HepG2 (cell line): ENCODE data around the gene VPS13D. TPM values are rescaled to one million over a fixed set of nuclear protein-coding genes. Genes with fewer than 3 reads are reported as not detected.

Experiments used
- CBX5 ChIP-seq: sonication (generic); formaldehyde crosslinking; IDR thresholded peaks from 2 replicates; pipeline ENCODE4 v1.4.0; 2020; ENCODE audit warnings: missing genetic modification reagents, borderline replicate concordance
- CEBPG ChIP-seq: IDR thresholded peaks from 2 replicates; pipeline ENCODE4 v1.6.1; 2016
- DDIT3 ChIP-seq: sonication (generic); formaldehyde crosslinking; IDR thresholded peaks from 2 replicates; pipeline ENCODE4 v1.4.0; 2020; ENCODE audit warnings: mild to moderate bottlenecking, missing genetic modification reagents
- DR1 ChIP-seq: sonication (generic); formaldehyde crosslinking; IDR thresholded peaks from 2 replicates; pipeline ENCODE4 v1.8.0; 2021; ENCODE audit warnings: mild to moderate bottlenecking, missing genetic modification reagents, inconsistent platforms
- FOXM1 ChIP-seq: sonication (generic); formaldehyde crosslinking; IDR thresholded peaks from 2 replicates; pipeline ENCODE4 v1.5.0; 2020; ENCODE audit warnings: missing genetic modification reagents
- HMGXB4 ChIP-seq, 2 experiments: sonication (generic) in 1 of 2; formaldehyde crosslinking in 1 of 2; IDR thresholded peaks; 2 replicates each; pipeline versions ENCODE4 v1.4.0 to v1.6.1; 2018 to 2020; ENCODE audit warnings: missing genetic modification reagents in 2 of 2, borderline replicate concordance in 1 of 2, low read depth in 1 of 2, mild to moderate bottlenecking in 1 of 2, missing biosample characterization in 1 of 2
- IKZF1 ChIP-seq: fragments of 450-650 bp; IDR thresholded peaks from 2 replicates; pipeline ENCODE4 v1.7.1; 2016
- KMT2B ChIP-seq: IDR thresholded peaks from 2 replicates; pipeline ENCODE4 v1.6.1; 2016; ENCODE audit warnings: missing genetic modification reagents, missing compliant biosample characterization
- LRRFIP1 ChIP-seq: sonication (generic); formaldehyde crosslinking; conservative IDR thresholded peaks from 2 replicates; pipeline ENCODE4 v1.4.0; 2020; ENCODE audit warnings: missing genetic modification reagents
- MXD1 ChIP-seq: sonication (generic); formaldehyde crosslinking; IDR thresholded peaks from 2 replicates; pipeline ENCODE4 v1.4.0; 2020; ENCODE audit warnings: mild to moderate bottlenecking, missing genetic modification reagents
- POLR2AphosphoS5 ChIP-seq: IDR thresholded peaks from 2 replicates; pipeline ENCODE4 v1.6.1; 2012; ENCODE audit warnings: low read depth, low read length
- ZBTB42 ChIP-seq: sonication (generic); formaldehyde crosslinking; IDR thresholded peaks from 2 replicates; pipeline ENCODE4 v1.5.0; 2020; ENCODE audit warnings: mild to moderate bottlenecking, missing genetic modification reagents
- ZC3H4 ChIP-seq: sonication (generic); formaldehyde crosslinking; IDR thresholded peaks from 2 replicates; pipeline ENCODE4 v1.4.0; 2020; ENCODE audit warnings: missing genetic modification reagents, borderline replicate concordance
- ZNF335 ChIP-seq: sonication (generic); formaldehyde crosslinking; IDR thresholded peaks from 2 replicates; pipeline ENCODE4 v1.4.0; 2020; ENCODE audit warnings: missing genetic modification reagents
- ZNF530 ChIP-seq: sonication (generic); formaldehyde crosslinking; IDR thresholded peaks from 2 replicates; pipeline ENCODE4 v1.5.0; 2020; ENCODE audit warnings: low read depth, mild to moderate bottlenecking, missing genetic modification reagents
- ZNF576 ChIP-seq: sonication (generic); formaldehyde crosslinking; IDR thresholded peaks from 2 replicates; pipeline ENCODE4 v1.4.0; 2020; ENCODE audit warnings: mild to moderate bottlenecking, missing genetic modification reagents
- ZNF746 ChIP-seq: sonication (generic); formaldehyde crosslinking; IDR thresholded peaks from 2 replicates; pipeline ENCODE4 v1.8.0; 2022; ENCODE audit warnings: mild to moderate bottlenecking, missing genetic modification reagents
- ZSCAN20 ChIP-seq: sonication (generic); formaldehyde crosslinking; IDR thresholded peaks from 2 replicates; pipeline ENCODE4 v1.4.0; 2020; ENCODE audit warnings: missing genetic modification reagents, mild to moderate bottlenecking, borderline replicate concordance
- polyA plus RNA-seq, 8 experiments: library from polyadenylated mRNA; depleted of rRNA in 3 of 8; stranded (reverse) in 7 of 8; unstranded in 1 of 8; fragments of >200 nt; fragmentation: Illumina TruSeq in 4 of 8; extraction: Trizol in 4 of 8; gene quantifications; 2 replicates each; pipeline versions ENCODE4 v1.2.1 to v1.2.3, GENCODE V29; 2011 to 2016; ENCODE audit warnings: low read depth in 4 of 8, missing spikeins in 1 of 8, mixed read lengths in 1 of 8; ENCODE audit not compliant: insufficient read depth in 1 of 8
- total RNA-seq, 5 experiments: library from RNA; depleted of rRNA; stranded (reverse); fragments of >200 nt; fragmentation: Illumina TruSeq; extraction: Trizol; gene quantifications; 2 replicates each; pipeline ENCODE4 v1.2.3, GENCODE V29; 2016; ENCODE audit warnings: low read depth in 1 of 5
- TF ChIP-seq, protein P1 (sequence below): sonication (generic); formaldehyde crosslinking; IDR thresholded peaks from 2 replicates; pipeline ENCODE4 v1.4.0; 2020; ENCODE audit warnings: mild to moderate bottlenecking, missing genetic modification reagents, borderline replicate concordance

VPS13D gene
- total and polyA plus RNA-seq, 2 of the 13 experiments (the other 11 are each of a cell fraction or from before 2014, with no cell fraction given), result 8.6 to 13.9 TPM

DNA sequence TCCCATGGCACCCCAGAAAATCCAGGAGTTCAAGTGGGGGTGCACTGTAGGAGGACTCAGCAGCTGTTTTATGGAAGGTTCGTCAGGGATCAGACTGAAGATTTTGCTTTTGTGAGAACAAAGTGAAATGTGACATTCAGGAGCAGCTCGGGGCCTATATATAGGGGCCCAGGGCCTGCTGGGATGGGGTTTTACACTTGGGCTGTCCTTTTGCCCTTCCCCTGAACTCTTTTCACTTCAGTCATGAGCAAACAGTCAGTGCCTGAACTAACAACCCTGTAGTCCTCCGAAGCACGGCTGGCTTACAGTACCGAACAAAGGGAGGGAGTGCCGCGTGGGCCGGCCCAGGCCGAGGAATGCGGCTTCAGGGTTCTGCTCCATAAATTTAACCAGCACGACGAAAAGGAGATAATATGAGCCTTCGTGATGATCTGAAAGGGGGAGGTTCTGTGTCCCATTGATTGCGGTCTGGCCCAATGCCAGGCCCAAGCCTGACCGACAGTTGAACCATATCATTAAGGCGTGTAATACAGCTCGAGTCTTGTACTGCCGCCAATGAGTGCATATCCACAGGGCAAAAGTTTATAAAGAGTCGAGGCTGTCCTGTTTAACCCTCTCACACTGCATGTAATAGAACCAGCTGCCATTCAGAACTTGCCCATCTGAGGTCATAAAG, 248.2 kb downstream of the VPS13D start (continued):
- TF ChIP-seq CBX5 (CRISPR knock-in tag) (peak; percentile 89; the same call in 1 of the 2 replicates), HMGXB4 (CRISPR knock-in tag; IDR thresholded peaks at IDR 0.05; ENCODE audit: borderline replicate concordance in 1 of 2, low read depth in 1 of 2) (peak; percentile 41 to 75; a peak in 2 of 4 replicates), DDIT3 (CRISPR knock-in tag) (no peak), ZSCAN20 (no peak), ZC3H4 (CRISPR knock-in tag) (no peak), DR1 (CRISPR knock-in tag) (peak; percentile 87), ZNF746 (CRISPR knock-in tag) (peak; percentile 78), LRRFIP1 (CRISPR knock-in tag) (no peak), ZBTB42 (no peak; the same call in 1 of the 2 replicates), CEBPG (CRISPR knock-in tag) (0 out of 2 replicates have a peak, but pooled peaks have one; percentile 41), ZNF576 (CRISPR knock-in tag) (0 out of 2 replicates have a peak, but pooled peaks have one; percentile 54), IKZF1 (no peak), POLR2AphosphoS5 (peak; percentile 52; the same call in 1 of the 2 replicates), FOXM1 (CRISPR knock-in tag) (no peak), MXD1 (CRISPR knock-in tag) (peak; percentile 66; the same call in 1 of the 2 replicates), ZNF335 (peak; percentile 65; the same call in 1 of the 2 replicates), KMT2B (CRISPR knock-in tag) (peak; percentile 40), ZNF530 (no peak)
- TF ChIP-seq, protein P1, sequence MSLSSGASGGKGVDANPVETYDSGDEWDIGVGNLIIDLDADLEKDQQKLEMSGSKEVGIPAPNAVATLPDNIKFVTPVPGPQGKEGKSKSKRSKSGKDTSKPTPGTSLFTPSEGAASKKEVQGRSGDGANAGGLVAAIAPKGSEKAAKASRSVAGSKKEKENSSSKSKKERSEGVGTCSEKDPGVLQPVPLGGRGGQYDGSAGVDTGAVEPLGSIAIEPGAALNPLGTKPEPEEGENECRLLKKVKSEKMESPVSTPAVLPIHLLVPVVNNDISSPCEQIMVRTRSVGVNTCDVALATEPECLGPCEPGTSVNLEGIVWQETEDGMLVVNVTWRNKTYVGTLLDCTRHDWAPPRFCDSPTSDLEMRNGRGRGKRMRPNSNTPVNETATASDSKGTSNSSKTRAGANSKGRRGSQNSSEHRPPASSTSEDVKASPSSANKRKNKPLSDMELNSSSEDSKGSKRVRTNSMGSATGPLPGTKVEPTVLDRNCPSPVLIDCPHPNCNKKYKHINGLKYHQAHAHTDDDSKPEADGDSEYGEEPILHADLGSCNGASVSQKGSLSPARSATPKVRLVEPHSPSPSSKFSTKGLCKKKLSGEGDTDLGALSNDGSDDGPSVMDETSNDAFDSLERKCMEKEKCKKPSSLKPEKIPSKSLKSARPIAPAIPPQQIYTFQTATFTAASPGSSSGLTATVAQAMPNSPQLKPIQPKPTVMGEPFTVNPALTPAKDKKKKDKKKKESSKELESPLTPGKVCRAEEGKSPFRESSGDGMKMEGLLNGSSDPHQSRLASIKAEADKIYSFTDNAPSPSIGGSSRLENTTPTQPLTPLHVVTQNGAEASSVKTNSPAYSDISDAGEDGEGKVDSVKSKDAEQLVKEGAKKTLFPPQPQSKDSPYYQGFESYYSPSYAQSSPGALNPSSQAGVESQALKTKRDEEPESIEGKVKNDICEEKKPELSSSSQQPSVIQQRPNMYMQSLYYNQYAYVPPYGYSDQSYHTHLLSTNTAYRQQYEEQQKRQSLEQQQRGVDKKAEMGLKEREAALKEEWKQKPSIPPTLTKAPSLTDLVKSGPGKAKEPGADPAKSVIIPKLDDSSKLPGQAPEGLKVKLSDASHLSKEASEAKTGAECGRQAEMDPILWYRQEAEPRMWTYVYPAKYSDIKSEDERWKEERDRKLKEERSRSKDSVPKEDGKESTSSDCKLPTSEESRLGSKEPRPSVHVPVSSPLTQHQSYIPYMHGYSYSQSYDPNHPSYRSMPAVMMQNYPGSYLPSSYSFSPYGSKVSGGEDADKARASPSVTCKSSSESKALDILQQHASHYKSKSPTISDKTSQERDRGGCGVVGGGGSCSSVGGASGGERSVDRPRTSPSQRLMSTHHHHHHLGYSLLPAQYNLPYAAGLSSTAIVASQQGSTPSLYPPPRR (CRISPR knock-in tag), result peak; percentile 92
